Body of pancreas (tissue), 4 donors: ENCODE data around the gene ZNF579. TPM values are rescaled to one million over a fixed set of nuclear protein-coding genes. Genes with fewer than 3 reads are reported as not detected.

Source experiments
- ATAC-seq: fragments of 150-250 bp; one replicate; pipeline ENCODE4 v1.9.1; 2016
- DNase-seq, 4 donors: peaks; one replicate each; pipeline ENCODE4 v3.0.0-alpha.2; 2019
- H3K27ac ChIP-seq, 4 donors: fragments of 200-600 bp; sonication (generic); 1 replicate in 3 of 4; 2 replicates in 1 of 4; pipeline versions ENCODE4 v1.5.1 to v1.6.1; 2016 to 2019; ENCODE audit warnings: mild to moderate bottlenecking in 1 of 4, mixed read lengths in 1 of 4, moderate library complexity in 1 of 4
- H3K27me3 ChIP-seq, 2 donors: fragments of 200-600 bp; sonication (generic); one replicate each; pipeline ENCODE4 v1.6.0; 2016; ENCODE audit warnings: mild to moderate bottlenecking in 1 of 2
- H3K36me3 ChIP-seq, 2 donors: fragments of 200-600 bp; sonication (generic); replicated peaks in 1 of 2; 2 replicates each; pipeline ENCODE4 v1.5.1; 2016; ENCODE audit warnings: low read depth in 2 of 2; ENCODE audit not compliant: insufficient read depth in 1 of 2
- H3K4me1 ChIP-seq: fragments of 200-600 bp; sonication (generic); one replicate; pipeline ENCODE4 v1.6.0; 2016
- H3K4me3 ChIP-seq, 2 donors: fragments of 200-600 bp; sonication (generic); 1 replicate in 1 of 2; 2 replicates in 1 of 2; pipeline ENCODE4 v1.5.1; 2016 to 2019
- H3K9me3 ChIP-seq, 3 donors: fragments of 200-600 bp; sonication (generic); 1 replicate in 2 of 3; 2 replicates in 1 of 3; pipeline ENCODE4 v1.5.1; 2016
- CTCF ChIP-seq, 7 experiments: fragments of 450-650 bp in 4 of 7; fragments of 200-600 bp in 3 of 7; sonication (generic) in 3 of 7; IDR thresholded peaks; one replicate each; pipeline ENCODE4 v1.5.1; 2016 to 2019; ENCODE audit warnings: antibody characterized with exemption in 7 of 7
- POLR2A ChIP-seq, 3 donors: fragments of 450-650 bp; IDR thresholded peaks; one replicate each; pipeline ENCODE4 v1.6.1; 2016; ENCODE audit warnings: antibody characterized with exemption in 3 of 3, mild to moderate bottlenecking in 2 of 3
- WGBS, 2 donors: methylation state at CpG; one replicate each; pipeline ENCODE4 v1.1.5; 2017; 5-methylcytosine and 5-hydroxymethylcytosine counted together
- intact Hi-C: fragments of 100-400 bp; cut with DNase I; formaldehyde crosslinking; loops from one replicate; pipeline ENCODE4 v1.15.1; 2023
- total RNA-seq, 2 donors: library from RNA; depleted of rRNA; stranded (reverse); fragments of >200 nt; gene quantifications; one replicate each; pipeline ENCODE4 v1.1.0, GENCODE V29; 2016

Gene ZNF579
- total RNA-seq, 2 donors from 2014 or later, result 3.3 to 6.2 TPM

DNA sequence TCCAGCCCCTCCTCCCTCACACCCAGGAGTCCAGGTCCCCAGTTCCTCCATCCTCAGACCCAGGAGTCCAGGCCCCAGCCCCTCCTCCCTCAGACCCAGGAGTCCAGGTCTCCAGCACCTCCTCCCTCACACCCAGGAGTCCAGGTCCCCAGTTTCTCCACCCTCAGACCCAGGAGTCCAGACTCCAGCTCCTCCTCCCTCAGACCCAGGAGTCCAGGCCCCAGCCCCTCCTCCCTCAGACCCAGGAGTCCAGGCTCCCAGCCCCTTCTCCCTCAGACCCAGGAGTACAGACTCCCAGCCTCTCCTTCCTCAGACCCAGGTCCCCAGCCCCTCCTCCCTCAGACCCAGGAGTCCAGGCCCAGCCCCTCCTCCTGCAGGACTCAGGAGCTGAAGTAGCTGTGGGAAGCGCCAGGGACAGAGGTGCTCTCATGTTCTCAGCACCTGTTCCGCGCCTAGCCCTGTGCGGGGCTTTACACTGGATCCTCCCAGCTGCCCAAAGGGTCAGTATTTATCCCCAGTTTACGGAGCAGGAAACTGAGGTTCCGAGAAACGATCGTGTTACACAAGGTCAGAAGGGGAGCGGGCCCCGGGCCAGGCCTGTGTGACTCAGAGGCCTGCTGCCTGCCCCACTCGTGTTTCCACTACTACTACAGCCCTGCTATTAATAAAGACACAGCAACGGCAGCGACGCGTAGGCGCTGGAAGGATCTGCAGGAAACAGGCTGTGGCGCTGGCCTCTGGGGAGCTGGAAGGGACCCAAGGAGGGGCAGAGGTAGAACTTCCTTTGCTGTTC lies 33.6 kb downstream of the ZNF579 start:
- intact Hi-C loops, result no loop called here
- TF ChIP-seq CTCF (IDR thresholded peaks at IDR 0.05) (no peak), POLR2A (IDR thresholded peaks at IDR 0.05) (no peak)
- peaks cover 9% of the 10 kb centered on the region for H3K4me1 ChIP-seq
- peak overlapping the region in 2 of 4 donors; percentile 25 to 34 for H3K27ac ChIP-seq
- no peaks in the 10 kb centered on the region for H3K9me3 ChIP-seq
- no peak overlapping the region for H3K4me3 ChIP-seq
- ATAC-seq (peak; percentile 57), DNase-seq (peak; percentile 37 to 73 (median 54))
- WGBS, 2 donors, result 52 to 57% methylated on average over 7 to 17 of the region's 17 CpGs
- H3K36me3 ChIP-seq, result no peaks in the 10 kb centered on the region
- H3K27me3 ChIP-seq, result peaks cover 0 to 3% of the 10 kb centered on the region in 2 donors

- intact Hi-C loops, result no loop called here
- peak overlapping the region in 1 of 4 donors; percentile 25 for H3K27ac ChIP-seq
- 53 to 54% methylated on average over 11 of the region's 11 CpGs for WGBS, 2 donors
These were observed 34.6 kb downstream of the ZNF579 start for GRCh38 chr19:55546011-55546410.

GRCh38 chr19:55545443-55545842 lies 35.2 kb downstream of the ZNF579 start, which contains the start of gene SBK3:
TSS of gene SBK3 (minus strand) at chr19:55545543. CDS start at chr19:55545543, 0 bp downstream.
- Histone ChIP-seq H3K27me3 (peaks cover 0 to 3% of the 10 kb centered on the region in 2 donors), H3K9me3 (no peaks in the 10 kb centered on the region), H3K4me1 (peaks cover 9% of the 10 kb centered on the region), H3K4me3 (no peak within 1 kb of the TSS), H3K36me3 (no peaks in the 10 kb centered on the region), H3K27ac (peak within 1 kb of the TSS in 1 of 4 donors; percentile 25)
- WGBS, 2 donors, result 54 to 57% methylated on average over 3 to 7 of the region's 10 CpGs
- TF ChIP-seq POLR2A (IDR thresholded peaks at IDR 0.05) (no peak), CTCF (IDR thresholded peaks at IDR 0.05) (no peak)
- intact Hi-C loops, result no loop called here
- DNase-seq (no peak), ATAC-seq (no peak)

More at GRCh38 chr19:55546011-55546410, 34.6 kb downstream of the ZNF579 start:
- ATAC-seq, result no peak
- no peak for DNase-seq
- Histone ChIP-seq H3K27me3 (peaks cover 0 to 3% of the 10 kb centered on the region in 2 donors), H3K36me3 (no peaks in the 10 kb centered on the region), H3K4me1 (peaks cover 9% of the 10 kb centered on the region), H3K4me3 (no peak overlapping the region), H3K9me3 (no peaks in the 10 kb centered on the region)
- TF ChIP-seq CTCF (IDR thresholded peaks at IDR 0.05), result no peak

- H3K27ac ChIP-seq, result no peak overlapping the region
- peaks cover 6% of the 10 kb centered on the region for H3K4me1 ChIP-seq
- DNase-seq (no peak), ATAC-seq (no peak)
- H3K36me3 ChIP-seq, result no peaks in the 10 kb centered on the region
- H3K9me3 ChIP-seq, result no peaks in the 10 kb centered on the region
- no peak overlapping the region for H3K4me3 ChIP-seq
- 54 to 71% methylated on average over 16 to 18 of the region's 23 CpGs for WGBS, 2 donors
- TF ChIP-seq CTCF (IDR thresholded peaks at IDR 0.05) (no peak), POLR2A (IDR thresholded peaks at IDR 0.05) (no peak)
- intact Hi-C loops, result no loop called here
- H3K27me3 ChIP-seq, result peaks cover 0 to 3% of the 10 kb centered on the region in 2 donors
These were observed 35.7 kb downstream of the ZNF579 start for GRCh38 chr19:55544776-55545439.
